Medulla oblongata (tissue), 1 donor: ENCODE data around the gene NRXN2.
"Not testable (repeated sequence)": the region's sequence is repeated elsewhere in the genome, so short reads cannot be mapped to it uniquely, and the experiment has no call there.

Source experiments
- DNase-seq: peaks from one replicate; pipeline ENCODE4 v3.0.0-alpha.2; 2015; ENCODE audit errors: extremely low spot score

The NRXN2 gene

GRCh38 chr11:64606796-64607380 is 116.1 kb downstream of the NRXN2 start:
- no peak for DNase-seq

GRCh38 chr11:64605656-64606585 is 117.1 kb downstream of the NRXN2 start:
- DNase-seq = no peak

GRCh38 chr11:64605244-64605560 is 117.8 kb downstream of the NRXN2 start:
- no peak for DNase-seq

GRCh38 chr11:64604458-64605243 is 118.3 kb downstream of the NRXN2 start:
- no peak for DNase-seq

- no peak for DNase-seq
Measured at GRCh38 chr11:64603411-64604110, 119.4 kb downstream of the NRXN2 start.

GRCh38 chr11:64602466-64603070 is 120.4 kb downstream of the NRXN2 start:
- no peak for DNase-seq

GRCh38 chr11:64601605-64602465 is 121.2 kb downstream of the NRXN2 start:
- DNase-seq = no peak

- DNase-seq = no peak
Measured at GRCh38 chr11:64600281-64600992, 122.6 kb downstream of the NRXN2 start.

- DNase-seq = no peak
Measured at GRCh38 chr11:64599698-64600211, 123.2 kb downstream of the NRXN2 start.

GRCh38 chr11:64598797-64599697 is 124.0 kb downstream of the NRXN2 start:
- DNase-seq = no peak

GRCh38 chr11:64598106-64598796 is 124.7 kb downstream of the NRXN2 start:
- no peak for DNase-seq

- no peak for DNase-seq
Measured at GRCh38 chr11:64597671-64598101, 125.3 kb downstream of the NRXN2 start.

GRCh38 chr11:64595922-64596321 is 127.1 kb downstream of the NRXN2 start:
- not testable (repeated sequence) for DNase-seq

GRCh38 chr11:64594159-64594939 is 128.6 kb downstream of the NRXN2 start:
- no peak for DNase-seq

- no peak for DNase-seq
Measured at GRCh38 chr11:64593156-64594105, 129.6 kb downstream of the NRXN2 start.

- DNase-seq = no peak
Measured at GRCh38 chr11:64592656-64593055, 130.3 kb downstream of the NRXN2 start.
